CD4-positive, alpha-beta T cell (primary cell): Measurements from ENCODE around the gene DLGAP4. TPM values are rescaled to one million over a fixed set of nuclear protein-coding genes. Genes with fewer than 3 reads are reported as not detected.

Experiments
- ATAC-seq: fragments of 200-7000 bp; cut with Tn5 transposase; one replicate; pipeline ENCODE4 v1.10.0; 2022; ENCODE audit warnings: mild to moderate bottlenecking; ENCODE audit not compliant: poor library complexity
- CTCF ChIA-PET: fragments of 350-600 bp; sonication (Branson Sonifier 250); formaldehyde crosslinking; loops from one replicate; lab custom pipeline; 2021; ENCODE audit warnings: antibody characterized with exemption, inconsistent platforms; lab: Charles Lee
- POLR2A ChIA-PET: fragments of 350-600 bp; sonication (Branson Sonifier 250); formaldehyde crosslinking; loops from one replicate; lab custom pipeline; 2021; ENCODE audit warnings: antibody characterized with exemption, inconsistent platforms; lab: Charles Lee
- DNase-seq, 14 experiments: peaks; one replicate each; pipeline ENCODE4 v3.0.0-alpha.2; 2013 to 2020; ENCODE audit warnings: mixed read lengths in 2 of 14
- H3K27ac ChIP-seq, 2 donors: one replicate each; pipeline versions ENCODE4 v1.5.1 to v1.7.0; 2013; ENCODE audit warnings: low read length in 2 of 2, low read depth in 1 of 2, mild to moderate bottlenecking in 1 of 2
- H3K27me3 ChIP-seq, 2 experiments: 1 replicate in 1 of 2; 2 replicates in 1 of 2; pipeline versions ENCODE4 v1.6.1 to v1.7.0; 2013; ENCODE audit warnings: low read length in 2 of 2, control low read depth in 1 of 2, mild to moderate bottlenecking in 1 of 2, moderate library complexity in 1 of 2; ENCODE audit not compliant: insufficient read depth in 2 of 2, control insufficient read depth in 1 of 2
- H3K36me3 ChIP-seq: one replicate; pipeline ENCODE4 v1.6.1; 2013; ENCODE audit warnings: low read length, control low read depth; ENCODE audit not compliant: insufficient read depth
- H3K4me1 ChIP-seq: one replicate; pipeline ENCODE4 v1.6.1; 2013; ENCODE audit warnings: low read length, control low read depth; ENCODE audit not compliant: insufficient read depth
- H3K4me3 ChIP-seq: one replicate; pipeline ENCODE4 v1.5.1; 2013; ENCODE audit warnings: mild to moderate bottlenecking, low read length, moderate library complexity
- H3K9me3 ChIP-seq, 2 experiments: 1 replicate in 1 of 2; 2 replicates in 1 of 2; pipeline versions ENCODE4 v1.6.1 to v1.7.0; 2013; ENCODE audit warnings: low read length in 2 of 2, mild to moderate bottlenecking in 2 of 2, control low read depth in 1 of 2, moderate library complexity in 1 of 2; ENCODE audit not compliant: control insufficient read depth in 1 of 2, insufficient read depth in 1 of 2
- H3K27ac Mint-ChIP-seq: one replicate; pipeline ENCODE4 v1.8.0; 2020; ENCODE audit warnings: mixed read lengths
- H3K27me3 Mint-ChIP-seq: one replicate; pipeline ENCODE4 v1.8.0; 2021; ENCODE audit warnings: mixed read lengths
- H3K36me3 Mint-ChIP-seq: one replicate; pipeline ENCODE4 v1.8.0; 2021; ENCODE audit warnings: low read depth, mixed read lengths
- H3K4me1 Mint-ChIP-seq: one replicate; pipeline ENCODE4 v1.8.0; 2021; ENCODE audit warnings: low read depth, mixed read lengths
- H3K4me3 Mint-ChIP-seq: one replicate; pipeline ENCODE4 v1.8.0; 2020; ENCODE audit warnings: mild to moderate bottlenecking, mixed read lengths
- H3K9me3 Mint-ChIP-seq: one replicate; pipeline ENCODE4 v1.8.0; 2020; ENCODE audit warnings: mixed read lengths
- CTCF ChIP-seq: fragments of 200-600 bp; IDR thresholded peaks from one replicate; pipeline ENCODE4 v1.8.0; 2022; ENCODE audit warnings: antibody characterized with exemption, mild to moderate bottlenecking
- intact Hi-C, 2 experiments: fragments of 100-400 bp; cut with DNase I in 1 of 2; cut with micrococcal nuclease in 1 of 2; formaldehyde crosslinking; loops; one replicate each; pipeline versions ENCODE4 v1.15.1 to v1.9.0; 2023 to 2025; cut with DNase I, micrococcal nuclease
- total RNA-seq, 174 experiments: library from RNA in 2 of 174; stranded (reverse) in 2 of 174; gene quantifications; one replicate each; pipeline ENCODE4 v1.2.3 and lab custom pipeline; 2021 to 2026

The DLGAP4 gene
- total RNA-seq, 2 experiments from 2014 or later, result 16.0 to 16.1 TPM

- ATAC-seq (no peak), DNase-seq (no peak)
- Histone ChIP-seq H3K4me3 (no peak overlapping the region), H3K27me3 (no peaks in the 10 kb centered on the region), H3K4me1 (no peaks in the 10 kb centered on the region), H3K36me3 (no peaks in the 10 kb centered on the region), H3K27ac (no peak overlapping the region), H3K9me3 (no peaks in the 10 kb centered on the region)
- ChIA-PET POLR2A (no interaction called here), CTCF (no interaction called here)
- Mint-ChIP-seq H3K27ac (no peak overlapping the region), H3K9me3 (no peaks in the 10 kb centered on the region), H3K4me1 (no peaks in the 10 kb centered on the region), H3K27me3 (no peaks in the 10 kb centered on the region), H3K36me3 (no peaks in the 10 kb centered on the region), H3K4me3 (no peak overlapping the region)
- TF ChIP-seq CTCF, result no peak
- intact Hi-C loops, result no loop called here
Measured at GRCh38 chr20:36449663-36450062, 143.5 kb downstream of the DLGAP4 start.

GRCh38 chr20:36454332-36454697 lies 148.2 kb downstream of the DLGAP4 start:
- TF ChIP-seq CTCF, result no peak
- Mint-ChIP-seq H3K36me3 (no peaks in the 10 kb centered on the region), H3K4me3 (no peak overlapping the region), H3K4me1 (no peaks in the 10 kb centered on the region), H3K27me3 (no peaks in the 10 kb centered on the region), H3K27ac (no peak overlapping the region), H3K9me3 (no peaks in the 10 kb centered on the region)
- CTCF ChIA-PET, result no interaction called here
- intact Hi-C loops, result no loop called here
- Histone ChIP-seq H3K27ac (no peak overlapping the region), H3K4me3 (no peak overlapping the region), H3K36me3 (no peaks in the 10 kb centered on the region), H3K27me3 (peaks cover 0 to 2% of the 10 kb centered on the region in 2 experiments), H3K4me1 (no peaks in the 10 kb centered on the region), H3K9me3 (no peaks in the 10 kb centered on the region)
- POLR2A ChIA-PET, result no interaction called here
- DNase-seq (no peak), ATAC-seq (no peak)

- no peak overlapping the region for H3K4me3 ChIP-seq
- H3K36me3 Mint-ChIP-seq, result no peaks in the 10 kb centered on the region
- DNase-seq (no peak), ATAC-seq (no peak)
- H3K36me3 ChIP-seq, result no peaks in the 10 kb centered on the region
- H3K27me3 ChIP-seq, result peaks cover 0 to 2% of the 10 kb centered on the region in 2 experiments
- ChIA-PET POLR2A (no interaction called here), CTCF (no interaction called here)
- no peak overlapping the region for H3K27ac ChIP-seq
- H3K9me3 ChIP-seq, result no peaks in the 10 kb centered on the region
- no peaks in the 10 kb centered on the region for H3K9me3 Mint-ChIP-seq
- no peak overlapping the region for H3K27ac Mint-ChIP-seq
- H3K4me1 ChIP-seq, result no peaks in the 10 kb centered on the region
- no peak for TF ChIP-seq CTCF
- H3K4me3 Mint-ChIP-seq, result no peak overlapping the region
- peaks cover under 1% of the 10 kb centered on the region for H3K4me1 Mint-ChIP-seq
- intact Hi-C loops, result no loop called here
- no peaks in the 10 kb centered on the region for H3K27me3 Mint-ChIP-seq
Measured at GRCh38 chr20:36454698-36455427, 148.7 kb downstream of the DLGAP4 start.
